GM21723 (cell line): ENCODE measurements around the gene WHAMM.
"Not testable (repeated sequence)": the region's sequence is repeated elsewhere in the genome, so short reads cannot be mapped to it uniquely, and the experiment has no call there.

Experiments
- ATAC-seq: cut with Tn5 transposase; IDR thresholded peaks from one replicate; pipeline ENCODE4 v1.9.1; 2021; ENCODE audit warnings: mild to moderate bottlenecking, moderate library complexity; ENCODE audit not compliant: unreplicated experiment

Gene WHAMM

DNA sequence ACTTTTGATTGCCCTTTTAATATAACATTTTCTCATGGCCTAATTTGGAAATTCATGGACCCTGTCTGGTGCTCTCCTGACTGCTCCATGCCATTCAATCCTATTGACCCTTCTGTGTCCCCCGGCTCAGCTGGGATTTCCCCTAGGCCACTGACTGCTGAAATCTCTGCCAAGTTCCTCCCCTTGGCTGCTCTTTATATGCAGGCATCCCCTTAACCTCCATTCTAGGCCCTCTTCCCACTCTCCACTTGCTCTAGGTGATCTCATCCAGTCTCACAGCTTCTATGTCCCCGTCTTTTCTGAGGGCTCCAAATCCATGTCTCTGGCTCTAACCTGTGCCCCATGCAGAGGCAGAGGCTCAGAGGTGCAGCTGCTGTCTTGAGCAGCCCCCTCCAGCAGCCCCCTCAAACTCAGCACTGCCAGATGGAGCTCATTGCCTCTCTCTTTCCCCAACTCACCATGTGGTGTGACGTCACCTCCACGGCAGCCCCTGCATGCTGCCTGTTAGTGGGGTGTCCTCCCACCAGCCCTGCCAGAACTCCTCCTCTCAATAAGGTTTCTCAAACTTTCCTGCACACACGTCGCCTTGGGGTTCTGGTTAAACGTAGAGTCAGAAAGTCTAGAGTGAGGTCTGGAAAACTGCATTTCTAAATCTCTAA lies 10.1 kb upstream of the WHAMM start:
- ATAC-seq = no peak

DNA sequence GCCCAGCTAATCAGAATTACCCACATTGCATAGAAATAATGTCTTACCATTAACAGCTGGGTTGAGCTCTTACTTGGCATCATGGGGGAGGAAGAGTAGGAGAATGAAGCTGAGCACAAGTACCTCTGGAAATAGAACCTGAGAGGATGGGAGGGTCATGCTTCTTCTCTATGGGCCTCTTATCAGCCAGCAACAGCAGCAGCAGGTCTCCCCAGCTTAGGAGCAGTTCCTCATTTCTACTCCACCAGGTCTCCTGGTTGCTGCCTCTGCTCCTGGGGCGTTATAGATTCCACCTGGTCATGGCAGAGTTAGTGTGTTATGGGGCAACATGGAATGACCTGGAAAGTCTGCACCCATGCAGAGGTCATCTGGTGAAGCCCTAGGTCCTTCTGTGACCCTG lies 6.9 kb upstream of the WHAMM start:
- no peak for ATAC-seq

DNA sequence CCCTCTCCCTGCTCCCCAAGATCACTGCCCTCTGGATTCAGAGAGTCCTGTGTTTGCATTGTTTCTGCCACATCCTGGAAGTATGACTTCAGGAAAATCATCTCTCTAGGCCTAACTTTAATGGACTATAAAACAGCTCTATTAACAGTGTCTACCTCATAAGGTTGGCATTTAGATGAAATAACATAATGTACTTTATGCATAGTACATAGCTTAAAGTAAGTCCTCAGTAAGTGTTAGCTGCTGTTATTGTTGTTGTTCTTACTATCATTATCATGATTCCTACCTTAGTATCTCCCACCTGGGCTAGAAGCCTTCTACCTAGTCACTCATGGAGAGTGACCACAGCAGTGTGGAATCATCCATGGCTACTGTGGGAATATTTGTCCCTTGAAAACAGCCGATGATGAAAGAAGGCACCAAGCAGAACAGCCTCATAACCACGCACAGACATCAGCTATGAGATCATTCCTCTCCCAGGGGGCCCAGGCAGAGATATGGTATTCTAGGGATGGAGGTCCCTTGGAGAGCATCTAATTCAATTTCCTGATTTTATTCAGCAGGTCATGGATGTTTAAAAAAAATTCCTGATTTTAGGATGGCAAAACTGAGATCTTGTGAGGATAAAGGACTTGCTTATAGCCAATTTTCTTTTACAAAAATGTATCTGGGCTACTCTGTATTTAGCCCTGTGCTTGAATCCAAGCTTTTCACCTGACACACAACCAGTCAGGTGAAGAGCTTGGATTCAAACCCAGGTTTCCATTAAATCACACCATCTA lies 5.4 kb upstream of the WHAMM start:
- no peak for ATAC-seq

DNA sequence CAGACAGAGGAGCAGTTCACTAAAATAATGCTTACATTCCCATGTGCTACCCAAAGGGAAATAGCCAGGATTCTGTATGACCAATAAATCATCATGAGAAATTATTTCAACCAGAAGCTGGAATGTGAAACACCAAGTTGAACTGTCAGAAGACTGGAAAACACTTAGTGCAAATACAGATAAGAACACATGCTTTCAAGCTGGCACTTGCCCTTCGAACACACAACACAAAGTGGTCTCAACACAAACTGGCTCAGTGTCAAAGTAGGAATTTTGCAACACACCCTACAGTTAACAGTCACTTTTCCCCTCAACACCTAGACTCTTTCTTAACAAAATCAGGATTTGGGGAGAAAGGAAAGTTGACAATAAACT lies 4.9 kb upstream of the WHAMM start:
- ATAC-seq = no peak

DNA sequence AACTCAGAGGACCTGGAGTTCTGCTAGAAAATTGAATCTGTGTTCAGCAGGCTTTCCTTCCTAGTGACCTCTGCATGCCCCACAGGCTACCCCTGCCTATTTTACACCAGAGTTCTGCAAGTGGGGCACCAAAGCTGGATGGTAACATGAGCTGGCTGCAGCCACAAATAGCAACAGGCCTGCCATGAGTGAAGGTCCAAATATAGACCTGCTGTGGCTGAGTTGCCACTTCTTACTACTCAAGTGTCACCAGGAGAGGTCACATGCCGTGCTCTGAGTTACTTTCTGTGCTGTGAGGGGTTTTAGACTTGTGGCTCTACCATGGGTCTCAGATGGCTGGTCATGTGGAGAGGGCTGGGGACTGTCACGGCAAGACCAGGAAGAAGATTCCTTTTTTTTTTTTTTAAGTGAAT lies 3.4 kb upstream of the WHAMM start, which contains the start of gene FSD2:
FSD2 (minus strand) TSS at position 76 of the 413 bp plus-strand sequence. CDS start 18,679 bp downstream, outside the sequence.
- peak; percentile 57 for ATAC-seq

DNA sequence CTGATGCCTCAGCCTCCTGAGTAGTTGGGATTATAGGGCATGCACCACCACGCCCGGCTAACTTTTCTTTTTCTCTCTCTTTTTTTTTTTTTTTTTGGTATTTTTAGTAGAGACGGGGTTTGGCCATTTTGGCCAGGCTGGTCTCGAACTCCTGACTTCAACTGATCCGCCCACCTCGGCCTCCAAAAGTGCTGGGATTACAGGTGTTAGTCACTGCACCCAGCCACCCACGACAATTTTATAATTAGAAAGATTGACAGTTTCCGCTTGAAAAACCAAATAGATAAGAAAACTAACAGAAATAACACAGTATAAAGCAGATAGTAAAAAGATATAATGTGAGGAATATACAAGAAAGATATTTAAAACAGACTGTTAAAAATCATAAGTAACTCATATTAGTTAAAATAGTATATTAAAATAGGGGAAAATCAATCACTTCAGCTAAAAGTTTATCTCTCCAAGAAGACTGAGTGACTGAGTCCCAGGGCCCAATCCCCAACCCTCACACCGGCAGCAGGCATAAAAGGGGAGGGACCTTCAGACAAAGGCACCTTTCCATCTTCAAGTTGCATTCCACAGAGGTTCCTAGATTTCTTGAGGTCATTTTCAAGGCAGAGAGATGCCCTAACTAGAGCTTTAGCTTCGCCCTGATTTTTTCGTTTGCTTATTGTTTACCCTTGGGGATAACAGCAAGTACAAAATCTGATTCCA lies 1.4 kb upstream of the WHAMM start:
- no peak for ATAC-seq

DNA sequence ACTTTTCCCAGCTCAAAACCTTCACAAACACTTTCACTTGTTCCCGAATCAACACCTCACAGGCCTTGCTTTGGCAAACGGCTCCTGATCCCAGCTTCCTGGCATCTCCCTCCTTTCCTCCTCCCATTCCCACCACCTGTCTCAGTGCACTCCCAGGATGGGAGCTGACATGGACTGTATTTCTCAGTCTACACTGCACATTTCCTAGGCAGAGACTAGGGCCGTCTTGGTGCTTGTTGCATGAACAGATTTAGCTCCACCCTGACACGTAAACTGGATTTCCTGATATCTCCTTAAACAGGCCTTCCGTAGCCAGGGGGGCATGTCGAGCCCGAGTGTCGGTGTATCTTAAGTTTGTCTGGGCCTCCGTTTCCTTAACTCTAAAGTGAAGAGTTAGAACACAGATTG lies 790 bp upstream of the WHAMM start:
- ATAC-seq = no peak

DNA sequence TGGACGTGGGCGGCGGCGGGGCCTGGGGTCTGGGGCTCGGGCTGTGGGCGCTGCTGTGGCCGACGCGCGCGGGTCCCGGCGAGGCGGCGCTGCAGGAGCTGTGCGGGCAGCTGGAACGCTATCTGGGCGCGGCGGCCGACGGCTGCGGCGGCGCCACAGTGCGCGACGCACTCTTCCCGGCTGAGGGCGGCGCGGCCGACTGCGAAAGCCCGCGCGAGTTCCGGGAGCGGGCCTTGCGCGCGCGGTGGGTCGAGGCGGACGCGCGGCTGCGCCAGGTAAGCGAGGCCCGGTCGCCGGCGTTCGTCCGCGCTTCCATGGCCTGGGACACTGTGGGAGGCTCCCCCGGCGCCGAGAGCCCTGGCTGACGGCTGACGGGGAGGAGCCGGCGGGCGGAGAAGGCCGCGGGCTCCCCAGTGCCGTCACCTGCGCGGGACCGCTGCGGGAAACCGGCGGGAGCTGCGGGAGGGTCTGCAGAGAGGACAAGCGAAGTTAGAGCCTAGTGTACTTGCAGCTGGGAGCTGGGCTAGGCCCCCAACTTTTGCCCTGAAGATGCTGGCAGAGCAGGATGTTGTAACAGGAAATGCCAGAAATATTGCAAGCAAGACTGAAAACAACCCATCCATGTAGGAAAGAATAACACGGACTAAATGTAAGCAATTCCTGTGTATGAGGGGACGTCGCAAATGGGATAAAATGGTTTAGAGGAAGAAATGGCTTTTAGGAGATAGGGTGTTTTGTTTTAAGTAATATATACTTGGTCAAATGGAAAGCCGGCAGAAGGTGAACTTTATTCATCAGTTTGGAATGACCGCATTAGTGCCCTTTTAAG lies 847 bp downstream of the WHAMM start:
- peak; percentile 20 for ATAC-seq

DNA sequence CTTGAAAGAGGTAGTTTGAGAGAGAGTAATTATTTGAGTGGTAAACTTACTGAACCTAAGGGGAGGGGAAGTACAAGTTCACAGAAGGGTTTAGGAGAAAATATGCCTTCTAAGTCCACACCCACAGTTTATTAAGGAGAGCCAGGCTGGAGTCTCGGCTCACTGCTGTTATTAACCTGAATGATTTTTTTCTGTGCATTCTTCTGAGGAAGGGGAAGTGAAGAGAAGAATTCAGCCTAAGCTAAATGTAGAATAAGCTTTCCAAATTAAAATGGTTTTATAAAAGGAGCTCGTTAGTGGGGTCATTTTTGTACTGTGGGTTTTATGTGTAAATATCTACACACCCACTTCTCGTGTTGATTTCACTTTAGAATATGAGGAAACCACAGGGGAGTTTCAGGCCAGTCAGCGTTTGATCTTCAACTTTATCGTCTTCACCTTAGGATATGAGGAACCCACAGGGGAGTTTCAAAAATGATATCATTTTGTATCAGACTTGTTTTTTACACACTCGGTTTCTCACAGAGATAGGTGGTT lies 1.5 kb downstream of the WHAMM start:
- ATAC-seq = no peak

DNA sequence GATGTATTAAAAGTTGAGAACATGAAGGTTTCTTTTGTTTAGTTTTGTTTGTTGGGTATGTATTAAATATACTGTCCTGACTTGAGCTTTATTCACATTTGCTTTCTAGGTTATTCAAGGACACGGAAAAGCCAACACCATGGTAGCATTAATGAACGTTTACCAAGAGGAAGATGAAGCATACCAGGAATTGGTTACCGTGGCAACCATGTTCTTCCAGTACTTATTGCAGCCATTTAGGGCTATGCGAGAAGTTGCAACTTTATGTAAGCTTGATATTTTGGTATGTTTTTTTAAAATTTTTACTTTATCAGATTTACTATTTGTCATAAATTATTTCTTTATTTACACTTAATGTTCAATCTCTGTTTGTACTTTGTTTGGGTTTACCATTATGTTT lies 3.6 kb downstream of the WHAMM start:
- ATAC-seq = no peak

DNA sequence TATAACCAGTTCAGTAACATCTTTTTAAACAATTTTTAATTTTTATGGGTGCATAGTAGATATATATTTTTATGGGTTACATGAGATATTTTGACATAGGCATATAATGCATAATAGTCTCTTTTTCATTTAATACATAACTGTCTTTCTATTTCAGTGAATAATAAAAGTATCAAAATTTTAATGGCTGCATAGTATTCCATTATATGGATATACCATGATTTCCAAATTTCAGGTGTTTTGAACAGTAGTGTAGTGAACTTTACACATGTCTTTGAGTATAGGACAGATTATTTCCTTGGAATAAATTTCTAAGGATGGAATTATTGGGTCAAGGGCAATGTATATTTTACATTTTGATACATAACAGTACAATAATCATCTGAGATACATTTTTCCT lies 10.7 kb downstream of the WHAMM start:
- ATAC-seq = no peak

DNA sequence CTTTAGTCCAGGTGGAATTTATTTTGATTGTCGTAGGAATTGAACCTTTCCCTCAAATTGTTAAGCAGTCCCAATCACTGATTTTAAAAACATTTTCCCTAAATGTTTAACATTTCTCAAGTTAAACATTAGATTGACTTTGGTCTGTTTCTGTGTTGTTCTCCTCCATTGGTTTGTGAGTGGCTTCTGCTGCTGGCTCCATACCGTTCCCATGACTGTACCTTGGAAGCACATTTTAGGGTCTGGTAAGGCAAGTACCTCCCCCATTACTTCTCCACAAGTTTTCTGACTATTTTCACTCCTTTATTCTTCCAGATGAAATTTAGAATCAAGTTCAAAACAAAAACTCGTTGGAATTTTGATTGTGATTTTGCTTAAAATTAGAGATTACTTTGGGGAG lies 12.0 kb downstream of the WHAMM start:
- not testable (repeated sequence) for ATAC-seq

DNA sequence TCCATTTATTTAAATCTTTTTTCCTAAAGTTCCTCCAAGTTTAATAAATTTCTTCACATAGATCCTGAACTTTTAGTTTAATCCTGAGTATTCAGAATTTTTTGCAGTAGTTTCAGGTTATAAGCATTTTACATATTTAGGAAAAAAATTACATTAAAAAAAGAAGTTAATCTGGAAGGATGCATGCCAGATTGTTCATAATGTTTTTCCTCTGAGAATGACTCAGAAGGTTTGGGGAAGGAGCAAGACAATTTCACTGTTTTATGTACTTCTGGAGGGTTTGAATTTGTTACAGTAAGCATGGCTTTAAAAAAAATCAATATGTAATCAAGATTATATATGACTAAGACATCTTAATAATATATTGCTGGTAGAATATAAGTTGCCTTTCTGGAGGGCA lies 12.4 kb downstream of the WHAMM start:
- ATAC-seq = not testable (repeated sequence)

DNA sequence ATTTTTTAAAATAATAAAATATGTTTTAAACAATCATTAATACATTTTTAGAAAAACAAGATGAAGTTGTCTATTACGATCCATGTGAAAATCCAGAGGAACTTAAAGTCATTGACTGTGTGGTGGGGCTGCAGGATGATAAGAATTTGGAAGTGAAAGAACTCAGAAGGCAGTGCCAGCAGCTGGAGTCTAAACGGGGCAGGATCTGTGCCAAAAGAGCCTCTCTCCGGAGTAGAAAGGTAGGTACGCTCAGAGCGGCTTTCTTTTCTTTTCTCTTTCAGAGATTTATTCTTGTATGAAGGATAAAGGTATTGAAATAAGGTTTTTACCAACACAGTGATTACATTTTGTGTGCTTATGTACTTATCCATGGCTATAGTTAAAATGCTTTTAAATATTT lies 13.6 kb downstream of the WHAMM start:
- ATAC-seq = no peak

DNA sequence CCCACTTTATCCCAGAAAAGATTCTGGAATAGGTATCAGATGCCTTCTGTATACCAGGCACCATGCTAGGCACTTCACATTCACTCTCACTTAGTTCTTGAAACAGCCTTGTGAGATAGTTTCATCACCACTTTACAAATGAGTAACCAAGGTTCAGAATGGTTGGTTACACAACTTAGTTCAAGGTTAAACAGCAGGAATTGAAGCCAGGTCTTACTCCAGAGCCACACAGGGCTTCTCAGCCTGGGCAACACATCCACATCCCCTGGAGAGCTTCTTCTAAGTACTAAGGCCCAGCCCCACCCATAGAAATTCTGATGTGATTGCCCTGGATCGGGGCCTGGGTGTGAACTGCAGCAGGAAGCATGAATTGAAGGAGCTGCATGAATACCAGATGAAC lies 18.6 kb downstream of the WHAMM start:
- ATAC-seq = no peak

DNA sequence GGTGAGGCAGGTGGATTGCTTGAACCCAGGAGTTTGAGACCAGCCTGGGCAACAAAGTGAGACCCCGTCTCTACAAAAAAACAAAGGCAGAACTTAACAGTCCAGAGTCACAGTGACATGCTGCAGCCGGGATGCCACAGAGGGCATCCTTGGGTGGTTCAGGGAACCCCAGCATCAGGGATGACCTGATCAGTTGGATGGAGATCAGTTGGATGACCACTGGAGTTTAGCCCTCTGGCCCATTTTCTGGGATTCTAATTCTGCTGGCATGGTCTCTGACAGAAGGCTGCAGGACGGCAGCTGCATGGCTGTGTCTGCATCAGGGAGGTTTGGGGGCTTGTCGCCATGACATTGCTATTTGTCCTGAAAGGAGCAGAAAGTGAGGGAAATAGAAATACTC lies 19.8 kb downstream of the WHAMM start:
- no peak for ATAC-seq

DNA sequence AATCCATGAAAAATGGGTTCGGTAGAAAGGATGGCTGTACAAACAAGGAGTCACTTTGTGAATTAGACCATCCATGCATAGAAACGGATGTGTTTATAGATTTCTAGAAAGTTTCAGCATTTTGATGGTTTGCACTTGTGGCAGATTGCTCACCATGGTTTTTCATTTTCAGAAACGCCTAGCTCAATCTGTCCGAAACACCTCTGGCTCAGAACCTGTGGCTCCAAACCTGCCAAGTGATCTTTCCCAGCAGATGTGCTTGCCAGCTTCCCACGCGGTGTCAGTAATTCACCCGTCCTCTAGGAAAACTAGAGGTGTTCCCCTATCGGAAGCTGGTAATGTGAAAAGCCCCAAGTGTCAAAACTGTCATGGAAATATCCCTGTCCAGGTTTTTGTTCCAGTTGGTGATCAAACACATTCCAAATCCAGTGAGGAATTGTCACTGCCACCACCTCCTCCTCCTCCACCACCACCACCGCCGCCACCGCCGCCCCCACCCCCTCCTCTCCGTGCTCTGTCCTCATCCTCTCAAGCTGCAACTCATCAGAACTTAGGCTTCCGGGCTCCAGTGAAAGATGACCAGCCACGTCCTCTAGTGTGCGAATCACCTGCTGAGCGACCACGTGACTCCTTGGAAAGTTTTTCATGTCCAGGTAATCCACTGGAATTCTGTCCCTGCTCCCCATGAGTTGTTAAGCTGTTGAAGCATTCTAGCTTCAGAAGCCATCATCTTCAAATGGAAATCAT lies 21.2 kb downstream of the WHAMM start:
- no peak for ATAC-seq

DNA sequence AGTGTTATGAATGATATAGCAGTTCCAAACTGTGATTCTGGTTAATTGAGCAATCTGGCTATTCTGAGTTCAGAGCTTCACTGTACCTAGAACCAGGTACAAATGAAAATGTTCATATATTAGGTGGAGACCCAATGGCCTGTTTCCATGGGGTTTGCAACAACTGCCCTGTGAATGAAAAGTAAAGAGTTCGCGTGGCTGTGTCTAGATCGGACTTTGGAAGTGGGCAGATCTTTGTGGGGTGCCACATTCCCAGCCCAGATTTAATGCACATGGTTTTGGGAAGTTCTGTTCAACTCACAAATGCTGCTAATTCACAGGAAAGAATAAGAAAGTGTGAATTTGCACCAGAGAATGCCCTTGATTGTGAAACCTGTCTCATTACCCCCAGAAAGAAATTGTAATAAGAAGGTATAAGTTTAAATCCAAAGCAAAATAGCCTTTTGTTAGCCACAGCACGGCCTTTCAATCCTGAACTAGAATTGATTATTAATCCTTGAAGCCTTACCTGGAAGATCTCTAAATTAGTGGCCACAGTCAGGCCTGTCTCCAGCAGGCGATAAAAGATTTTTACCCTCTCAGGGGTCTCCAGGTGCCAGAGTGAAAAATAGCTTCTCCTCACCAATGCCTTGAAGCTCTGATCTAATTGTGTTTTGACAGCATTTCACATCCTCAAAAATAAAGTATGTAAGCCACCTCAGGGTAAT lies 22.6 kb downstream of the WHAMM start:
- ATAC-seq = no peak

DNA sequence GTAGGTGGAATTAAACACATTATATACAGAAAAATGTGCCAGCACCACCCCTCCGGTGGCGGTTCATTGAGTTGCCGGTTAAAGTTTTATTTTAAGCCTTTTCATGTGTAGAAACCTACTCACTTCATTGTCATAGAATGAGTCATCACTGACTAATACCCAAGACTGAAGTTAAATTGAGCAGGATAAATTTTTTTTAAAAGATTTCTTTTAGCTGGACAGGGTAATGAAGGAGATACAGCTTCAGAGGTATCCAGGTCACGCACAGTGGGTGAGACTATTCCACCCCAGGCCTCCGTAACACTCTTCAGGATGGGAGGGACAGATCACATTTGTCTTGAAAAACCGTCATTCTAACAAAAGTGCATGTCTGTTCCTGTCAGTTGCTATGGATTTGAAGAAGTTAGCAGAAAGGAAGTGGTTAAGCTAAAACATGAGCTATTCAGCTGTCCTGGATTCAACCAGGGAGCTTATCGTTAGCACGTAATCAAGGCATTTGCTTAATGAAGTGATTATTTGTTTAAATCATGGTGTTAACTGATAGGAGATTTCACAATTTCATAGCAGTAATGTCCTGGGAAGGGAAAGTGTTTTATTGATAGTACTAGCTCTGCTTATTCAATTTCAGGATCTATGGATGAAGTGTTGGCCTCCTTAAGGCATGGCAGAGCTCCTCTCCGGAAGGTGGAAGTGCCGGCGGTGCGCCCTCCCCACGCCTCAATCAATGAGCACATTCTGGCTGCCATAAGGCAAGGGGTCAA lies 23.4 kb downstream of the WHAMM start:
- peak; percentile 89 for ATAC-seq
